HG02642 (cell line): Measurements from ENCODE around the gene BBS1.
"Not testable (repeated sequence)": the region's sequence is repeated elsewhere in the genome, so short reads cannot be mapped to it uniquely, and the experiment has no call there.

ENCODE experiments used
- ATAC-seq: cut with Tn5 transposase; IDR thresholded peaks from one replicate; pipeline ENCODE4 v1.9.1; 2021; ENCODE audit warnings: mild to moderate bottlenecking; ENCODE audit not compliant: unreplicated experiment, poor library complexity

The BBS1 gene

DNA sequence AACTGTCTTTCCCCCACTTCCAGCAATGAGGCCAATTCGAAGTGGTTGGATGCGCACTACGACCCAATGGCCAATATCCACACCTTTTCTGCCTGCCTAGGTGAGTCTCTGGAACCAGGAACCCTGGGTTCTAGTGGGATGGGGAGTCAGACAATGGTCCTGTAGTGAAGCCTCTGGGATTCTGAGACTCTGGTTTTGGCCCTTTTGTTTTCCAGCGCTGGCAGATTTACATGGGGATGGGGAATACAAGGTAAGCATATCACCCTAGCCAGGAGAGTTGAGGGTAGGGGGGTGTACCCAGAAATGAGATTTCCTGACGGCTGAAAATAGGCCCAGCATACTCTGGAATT is 530 bp downstream of the BBS1 start:
- no peak for ATAC-seq

GRCh38 chr11:66523611-66524010 is 13.2 kb downstream of the BBS1 start:
- no peak for ATAC-seq

GRCh38 chr11:66524304-66525040 is 14.0 kb downstream of the BBS1 start:
- no peak for ATAC-seq

DNA sequence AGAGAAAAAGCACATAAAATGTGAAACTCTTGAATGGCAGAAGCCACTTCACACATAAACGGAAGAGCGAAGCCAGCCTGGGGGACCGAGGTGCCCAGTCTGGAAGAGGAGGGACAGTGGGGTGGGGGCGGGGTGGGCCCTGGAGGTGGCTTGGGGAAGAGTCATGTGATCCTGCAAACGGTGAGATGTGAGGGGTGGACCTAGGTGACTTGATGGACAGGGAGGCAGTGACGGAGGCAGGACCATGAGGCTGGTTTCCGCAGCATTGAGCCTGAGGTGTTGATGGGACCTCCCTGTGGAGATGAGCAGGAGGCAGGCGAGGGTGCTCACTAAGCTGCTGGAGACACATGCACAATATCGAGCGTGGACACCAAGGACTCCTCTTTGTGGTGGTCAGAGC is 18.6 kb downstream of the BBS1 start:
- no peak for ATAC-seq

GRCh38 chr11:66529655-66530054 is 19.2 kb downstream of the BBS1 start:
- no peak for ATAC-seq

DNA sequence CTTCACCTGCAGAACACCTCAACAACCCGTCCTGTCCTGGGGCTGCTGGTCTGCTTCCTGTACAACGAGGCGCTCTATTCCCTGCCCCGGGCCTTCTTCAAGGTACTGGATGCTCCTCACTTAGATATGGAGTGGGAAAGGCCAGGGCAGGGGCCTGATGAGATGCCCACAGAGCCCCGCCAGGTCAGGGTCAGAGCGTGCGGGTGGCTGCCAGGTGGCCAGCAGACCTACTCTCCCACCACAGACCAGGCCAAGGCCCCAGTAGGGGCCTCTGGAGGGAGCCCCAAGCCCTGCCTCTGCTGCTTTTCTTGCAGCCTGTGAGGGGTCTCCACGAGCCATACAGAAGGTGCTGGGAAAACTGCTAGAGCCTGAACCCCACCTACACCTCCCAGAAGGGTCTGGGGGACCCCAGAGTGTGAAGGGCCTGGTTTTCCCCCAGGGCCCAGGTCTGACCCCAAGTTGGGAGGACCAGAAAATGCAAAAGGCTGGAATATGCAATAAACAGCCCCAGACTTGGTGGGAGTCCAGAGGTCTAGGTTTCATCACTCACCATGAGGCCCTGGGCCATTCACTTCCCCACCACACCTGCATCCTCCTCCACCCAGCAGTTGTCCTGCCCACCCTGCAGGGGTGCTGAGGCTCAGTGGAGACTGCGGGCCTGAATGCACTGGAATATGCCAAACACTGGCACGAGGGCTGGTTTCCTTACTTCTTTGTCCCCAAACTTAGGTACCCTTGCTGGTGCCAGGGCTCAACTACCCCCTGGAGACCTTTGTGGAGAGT is 20.7 kb downstream of the BBS1 start:
- no peak for ATAC-seq

DNA sequence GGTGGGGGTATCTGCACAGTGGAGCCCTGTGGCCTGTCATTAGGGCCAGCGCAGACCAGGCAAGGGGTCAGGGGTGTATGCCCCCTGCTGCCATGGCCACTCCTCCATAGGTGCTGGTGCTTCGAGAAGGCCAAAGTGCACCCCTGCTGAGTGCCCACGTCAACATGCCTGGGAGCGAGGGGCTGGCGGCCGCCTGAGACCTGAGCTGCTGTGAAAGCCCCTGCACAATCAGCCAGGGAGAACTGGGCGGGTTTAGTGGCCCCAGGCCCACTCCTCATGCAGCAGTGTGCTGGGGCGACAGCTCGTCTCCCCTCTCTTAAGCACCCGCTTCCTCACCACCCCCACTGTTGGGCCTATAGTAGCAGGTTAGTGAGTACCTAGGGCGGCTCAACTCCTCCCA is 21.4 kb downstream of the BBS1 start:
- no peak for ATAC-seq

DNA sequence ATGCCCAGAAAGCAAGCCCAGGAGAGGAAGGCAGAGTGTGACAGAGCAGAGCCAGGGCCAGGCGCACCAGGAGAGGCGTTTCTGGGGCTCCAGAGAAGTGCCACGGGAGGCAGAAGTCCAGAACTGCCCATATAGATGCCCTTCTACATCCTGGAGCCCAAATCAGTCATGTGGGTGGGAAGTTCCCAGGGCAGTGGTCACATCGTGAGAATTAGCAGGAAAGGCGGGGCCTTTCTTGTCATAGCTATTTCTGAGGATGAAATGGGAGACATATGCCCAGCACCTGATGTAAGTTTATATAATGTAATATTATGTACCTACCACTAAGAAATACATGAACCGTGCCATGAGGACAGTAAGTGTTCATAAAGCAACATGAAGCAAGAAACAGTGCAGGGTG is 22.3 kb downstream of the BBS1 start:
- no peak for ATAC-seq

DNA sequence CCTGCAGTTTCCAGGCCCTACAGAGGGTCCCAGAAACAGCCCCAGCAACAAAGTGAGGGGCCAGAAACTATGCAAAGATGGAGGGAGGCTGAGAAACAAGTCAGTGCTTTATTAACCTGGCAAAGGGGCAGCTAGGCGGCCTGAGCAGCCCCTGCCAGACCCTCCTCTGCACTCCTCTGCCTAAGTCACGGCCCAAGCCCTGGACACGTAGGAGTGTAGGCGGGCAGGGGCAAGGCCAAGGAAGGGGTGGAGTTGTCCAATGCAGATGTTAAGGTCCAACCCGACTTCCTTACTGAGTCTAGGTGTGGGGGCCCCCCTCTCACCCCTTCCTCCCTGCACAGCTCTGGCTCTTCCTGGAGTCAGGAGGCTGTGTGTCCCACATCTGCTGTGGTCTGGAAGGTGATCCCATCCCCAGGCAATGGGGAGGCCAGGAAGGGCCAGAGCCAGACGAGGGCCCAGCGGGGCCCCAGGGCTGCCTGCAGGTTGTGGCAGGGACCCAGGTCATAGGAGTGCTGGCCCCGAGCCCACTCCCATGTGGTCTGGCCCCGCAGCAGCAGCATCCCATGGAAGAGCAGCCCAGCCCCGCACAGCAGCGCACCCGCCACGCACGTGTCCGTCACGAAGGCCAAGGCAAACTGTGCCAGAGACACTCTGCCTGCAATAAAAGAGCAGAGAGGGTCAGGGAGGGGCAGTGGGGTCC is 28.9 kb downstream of the BBS1 start:
- no peak for ATAC-seq

DNA sequence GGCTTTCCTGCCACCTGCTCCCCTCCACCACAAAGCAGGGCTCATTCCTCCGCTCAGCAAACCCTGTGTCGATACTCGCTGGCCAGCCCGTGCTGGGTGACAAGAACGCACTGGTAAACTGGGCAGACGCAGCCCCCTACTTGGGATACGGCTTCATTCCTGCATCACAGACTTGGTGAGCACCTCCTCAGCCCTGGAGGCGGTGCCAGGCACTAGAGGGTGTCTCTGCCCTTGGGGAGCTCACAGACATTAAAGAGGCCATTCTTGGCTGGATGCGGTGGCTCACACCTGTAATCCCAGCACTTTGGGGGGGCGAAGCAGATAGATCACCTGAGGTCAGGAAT is 29.4 kb downstream of the BBS1 start:
- ATAC-seq = no peak

DNA sequence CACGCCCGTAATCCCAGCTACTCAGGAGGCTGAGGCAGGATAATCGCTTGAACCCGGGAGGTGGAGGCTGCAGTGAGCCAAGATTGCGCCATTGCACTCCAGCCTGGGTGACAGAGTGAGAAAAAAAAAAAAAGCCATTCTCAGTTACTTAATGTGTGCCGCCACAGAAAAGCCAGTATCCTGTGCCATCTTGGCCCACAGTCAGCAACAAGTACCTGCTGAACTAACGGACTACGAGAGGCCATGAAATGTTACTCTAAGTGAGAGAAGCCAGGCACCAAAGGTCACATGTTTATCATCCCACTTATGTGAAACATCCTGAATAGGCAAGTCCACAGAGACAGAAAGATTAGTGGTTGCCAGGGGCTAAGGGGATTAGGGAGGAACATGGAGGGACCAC is 30.2 kb downstream of the BBS1 start:
- ATAC-seq = not testable (repeated sequence)

DNA sequence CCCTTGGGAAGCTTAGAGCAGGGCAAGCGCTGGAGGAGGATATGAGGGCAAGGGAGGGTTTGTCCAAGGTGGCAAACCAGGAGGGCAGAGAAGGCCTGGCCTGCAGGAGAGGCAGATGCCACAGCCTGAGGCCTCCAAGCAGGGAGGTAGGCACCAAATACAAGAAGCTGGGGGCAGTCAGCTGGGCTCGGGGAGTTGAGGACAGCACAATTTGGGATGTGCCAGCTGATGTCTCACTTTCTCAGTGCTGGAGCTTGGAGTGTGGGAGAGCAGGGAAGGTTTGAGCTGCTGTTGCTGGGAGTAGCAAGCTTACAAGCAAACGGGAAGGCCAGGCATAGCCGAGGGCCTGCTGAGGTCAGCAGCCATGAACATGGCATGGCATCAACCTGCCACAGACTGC is 31.5 kb downstream of the BBS1 start:
- no peak for ATAC-seq

GRCh38 chr11:66542362-66542761 is 31.9 kb downstream of the BBS1 start:
- ATAC-seq = no peak

- ATAC-seq = no peak
These were observed 33.0 kb downstream of the BBS1 start for GRCh38 chr11:66543263-66544107.

DNA sequence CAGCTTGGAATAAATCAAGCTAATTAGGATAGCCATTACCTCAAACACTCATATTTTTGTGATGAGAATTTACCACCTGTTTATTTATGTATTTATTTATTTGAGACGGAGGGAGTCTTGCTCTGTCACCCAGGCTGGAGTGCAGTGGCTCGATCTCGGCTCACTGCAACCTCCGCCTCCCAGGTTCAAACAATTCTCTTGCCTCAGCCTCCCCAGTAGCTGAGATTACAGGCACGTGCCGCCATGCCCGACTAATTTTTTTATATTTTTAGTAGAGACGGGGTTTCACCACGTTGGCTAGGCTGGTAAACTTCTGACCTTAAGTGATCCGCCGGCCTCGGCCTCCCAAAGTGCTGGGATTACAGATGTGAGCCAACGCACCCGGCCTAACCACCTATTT is 34.5 kb downstream of the BBS1 start:
- not testable (repeated sequence) for ATAC-seq

DNA sequence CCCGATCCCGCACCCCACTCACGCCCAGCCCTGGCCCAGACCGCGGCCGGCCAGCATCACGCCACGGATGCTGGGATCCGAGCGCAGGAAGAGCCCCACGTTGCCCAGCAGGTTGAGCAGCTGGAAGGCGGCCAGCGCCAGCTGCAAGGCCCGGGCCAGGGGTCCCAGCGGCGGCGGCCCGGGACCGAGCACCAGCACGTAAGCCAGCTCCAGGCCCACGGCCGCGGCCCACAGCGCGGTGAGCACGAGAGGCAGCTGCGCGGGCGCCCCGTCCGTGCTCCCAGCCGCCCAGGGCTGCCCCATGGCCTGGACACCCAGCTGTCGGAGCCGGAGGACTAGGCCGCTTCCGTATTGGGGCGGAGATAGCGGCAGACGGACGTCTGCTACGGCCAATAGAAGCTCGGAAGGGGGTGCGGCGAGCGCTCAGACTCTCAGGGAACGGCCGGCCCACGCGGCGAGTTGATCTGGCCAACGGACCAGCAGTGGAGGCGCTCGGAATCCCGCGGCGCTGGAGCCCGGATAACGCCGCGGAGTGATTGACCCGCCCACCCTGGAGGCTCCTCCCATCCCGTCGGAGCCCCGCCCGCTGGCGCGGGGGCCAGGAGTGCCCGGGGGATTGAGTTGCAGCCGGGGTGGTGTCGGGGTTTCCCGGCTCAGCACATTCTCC is 35.4 kb downstream of the BBS1 start, which contains the start of gene ZDHHC24:
TSS of gene ZDHHC24 (minus strand) at position 348 of the 667 bp plus-strand sequence. CDS start at position 303, 45 bp downstream.
- peak; percentile 86 for ATAC-seq

GRCh38 chr11:66546368-66546965 is 36.0 kb downstream of the BBS1 start, which contains the start of gene ACTN3:
TSS of gene ACTN3 (plus strand) at chr11:66546903. CDS start at chr11:66546938, 35 bp downstream.
- no peak for ATAC-seq

- ATAC-seq = no peak
These were observed 36.7 kb downstream of the BBS1 start for GRCh38 chr11:66546966-66547661.

DNA sequence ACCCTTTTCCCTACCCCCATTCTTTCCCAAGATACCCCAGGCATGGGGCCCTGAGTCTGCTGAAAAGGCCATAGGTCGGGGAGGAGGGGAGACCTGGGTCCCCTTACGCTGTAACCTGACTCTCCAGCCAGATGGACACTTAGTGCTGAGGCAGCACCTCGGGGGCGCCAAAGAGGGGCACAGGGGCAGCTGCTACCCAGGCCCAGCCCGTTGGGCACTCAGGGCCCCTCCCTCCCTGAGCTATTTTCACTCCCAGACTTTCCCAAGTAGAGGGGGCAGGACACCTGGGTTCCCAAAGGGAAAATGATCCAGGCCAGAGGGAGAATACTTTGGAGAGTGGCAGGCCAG is 37.2 kb downstream of the BBS1 start:
- ATAC-seq = no peak
